Measurements from ENCODE around the gene ARSB. TPM values are rescaled to one million over a fixed set of nuclear protein-coding genes. Genes with fewer than 3 reads are reported as not detected.

Gene ARSB
- total and polyA plus RNA-seq, 10 of the 15 experiments (the other 5 are each of a cell fraction or from before 2014, with no cell fraction given) = 1.2 to 8.2 (median 6.1) TPM

- no peak for TF ChIP-seq KDM1A (IDR thresholded peaks at IDR 0.05; ENCODE audit: borderline replicate concordance)
Observed at GRCh38 chr5:78760366-78760765, 224.7 kb downstream of the ARSB start (continued).

DNA sequence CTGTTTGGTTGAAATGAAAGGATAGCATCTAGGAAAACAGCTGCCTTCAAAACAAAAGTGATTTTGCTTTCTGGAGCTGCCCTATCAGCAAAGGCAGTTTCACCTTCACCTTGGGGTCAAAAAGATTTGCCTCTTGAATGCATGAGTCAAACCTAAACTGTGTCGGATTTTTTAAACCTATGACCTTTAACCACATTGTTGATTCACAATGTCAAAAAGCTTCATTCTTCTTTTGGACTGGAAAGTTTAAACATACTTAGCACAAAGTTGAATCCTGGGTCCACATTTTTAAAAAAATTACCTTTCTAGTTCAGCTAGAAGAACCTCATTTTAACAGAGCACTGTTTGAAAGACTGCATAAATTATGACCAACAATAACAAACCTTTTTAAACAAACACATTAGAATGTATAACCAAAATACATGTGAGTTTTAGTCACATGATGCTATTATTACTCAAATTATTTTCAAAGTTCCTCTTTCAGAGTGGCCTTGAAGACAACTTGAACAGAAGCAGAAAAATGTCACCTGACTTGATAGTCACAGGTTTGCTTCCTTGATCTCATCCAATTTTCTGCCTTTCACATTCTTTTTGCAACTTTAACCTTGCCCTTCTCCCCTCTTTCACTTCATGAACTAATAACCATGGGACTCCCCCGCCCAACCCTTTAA lies 226.8 kb downstream of the ARSB start:
- no peaks in the 10 kb centered on the region for H3K9me3 ChIP-seq (replicated peaks; ENCODE audit: control insufficient read depth, insufficient read depth, low read length)
- H3K4me1 ChIP-seq (ENCODE audit: control insufficient read depth, insufficient read depth, low read length) = peaks cover 66% of the 10 kb centered on the region
- ChIA-PET RAD21 (ENCODE audit: unreplicated experiment) (interaction anchor here (0.7 to 7.3 kb wide), 19 partner anchors 11 to 214 kb away, joined by 3 to 132 read pairs (median 5); partner anchors contain the start of gene LHFPL2), CTCF (interaction anchor here (1.0 to 2.8 kb wide), 5 partner anchors 30 to 221 kb away, joined by 4 to 16 read pairs (median 5); no protein-coding TSS in a partner anchor), SMC1A (ENCODE audit: uncharacterized antibody, unreplicated experiment) (interaction anchor here (0.7 to 7.5 kb wide), 33 partner anchors 7 to 217 kb away, joined by 3 to 100 read pairs (median 3); no protein-coding TSS in a partner anchor), POLR2A (interaction anchor here (1.0 to 2.9 kb wide), 7 partner anchors 10 to 214 kb away, joined by 3 to 22 read pairs (median 5); no protein-coding TSS in a partner anchor)
- peak overlapping the region; percentile 97 for H3K27ac ChIP-seq (ENCODE audit: control insufficient read depth, insufficient read depth)
- peak; percentile 84 for ATAC-seq
- peak; percentile 97 for FAIRE-seq
- TSS peak; percentile 91 for BruUV-seq (replicated peaks)
- intact Hi-C loops (cut with micrococcal nuclease; ENCODE audit: unreplicated experiment) (loop anchor here (1.0 to 10.0 kb wide), 5 partner anchors 30 to 214 kb away; no protein-coding TSS in a partner anchor), in situ Hi-C loops (cut with MboI) (loop anchor here (5.0 kb wide), 1 partner anchor 129 kb away; no protein-coding TSS in a partner anchor)
- H2AFZ ChIP-seq (ENCODE audit: control insufficient read depth, low read depth, low read length) = peak overlapping the region; percentile 47
- 3% methylated on average over 2 of the region's 2 CpGs for WGBS (ENCODE audit: insufficient coverage, insufficient replicate concordance, low lambda C conversion rate, missing lambda C conversion rate)
- peak; percentile 95 for DNase-seq (ENCODE audit: low read depth, low spot score)
- no peaks in the 10 kb centered on the region for H3K79me2 ChIP-seq (ENCODE audit: control insufficient read depth, insufficient read depth, low read length)
- H4K20me1 ChIP-seq (ENCODE audit: control insufficient read depth, insufficient read depth) = no peaks in the 10 kb centered on the region
- no peaks in the 10 kb centered on the region; a peak in 1 of 4 replicates for H3K36me3 ChIP-seq (ENCODE audit: control insufficient read depth in 2 of 2, insufficient read depth in 2 of 2, low read length in 1 of 2)
- peak overlapping the region; percentile 49; the same call in 1 of the 2 replicates for H3K4me3 ChIP-seq
- H3K9ac ChIP-seq (ENCODE audit: control insufficient read depth, insufficient read depth, low read length) = peak overlapping the region; percentile 72
- H3K27me3 ChIP-seq (replicated peaks in 1 of 2; ENCODE audit: control insufficient read depth in 2 of 2, insufficient read depth in 2 of 2, low read length in 1 of 2) = no peaks in the 10 kb centered on the region
- H3K4me2 ChIP-seq (ENCODE audit: control insufficient read depth, insufficient read depth) = peak overlapping the region; percentile 83
- TF ChIP-seq YBX1 (IDR thresholded peaks at IDR 0.05) (no peak), MTA2 (IDR thresholded peaks at IDR 0.05; ENCODE audit: low read depth) (peak; percentile 88), EGR1 (IDR thresholded peaks at IDR 0.05; ENCODE audit: borderline replicate concordance in 1 of 2, low read depth in 2 of 2, low read length in 2 of 2) (no peak), ZBTB4 (CRISPR knock-in tag; IDR thresholded peaks at IDR 0.05) (0 out of 2 replicates have a peak, but pooled peaks have one; percentile 12), NFYA (IDR thresholded peaks at IDR 0.05; ENCODE audit: borderline replicate concordance, low read depth, low read length) (no peak), ZZZ3 (IDR thresholded peaks at IDR 0.05; ENCODE audit: control insufficient read depth, insufficient read length, low read depth) (no peak), TAF1 (IDR thresholded peaks at IDR 0.05; ENCODE audit: borderline replicate concordance, low read depth, low read length) (peak; percentile 33; the same call in 1 of the 2 replicates), CREB1 (IDR thresholded peaks at IDR 0.05; ENCODE audit: low read depth) (peak; percentile 32), CBX5 (IDR thresholded peaks at IDR 0.05; ENCODE audit: low read depth) (peak; percentile 90), GABPA (IDR thresholded peaks at IDR 0.05; ENCODE audit: low read depth) (no peak), CHD1 (IDR thresholded peaks at IDR 0.05; ENCODE audit: low read depth, low read length) (no peak), RBBP5 (conservative IDR thresholded peaks at IDR 0.05) (peak; percentile 97), NRF1 (conservative IDR thresholded peaks at IDR 0.05; ENCODE audit: low read depth, low read length) (no peak), IKZF1 (conservative IDR thresholded peaks at IDR 0.05) (peak; percentile 46), SKIL (IDR thresholded peaks at IDR 0.05; ENCODE audit: low read depth, poor library complexity, severe bottlenecking) (peak; percentile 95)

Data from GM12878 (cell line).